Measurements from ENCODE around the gene KCNC1. TPM values are rescaled to one million over a fixed set of nuclear protein-coding genes. Genes with fewer than 3 reads are reported as not detected.

KCNC1 gene
- polyA plus RNA-seq, 3 donors, result 0.03 TPM; not detected in 2

GRCh38 chr11:17711836-17712235 is 22.7 kb upstream of the KCNC1 start:
- H3K27ac ChIP-seq (ENCODE audit: low read depth, low read length), result no peak overlapping the region
- WGBS, 3 donors, result 22 to 24% (median 23%) methylated on average over 4 of the region's 4 CpGs

- H3K27ac ChIP-seq (ENCODE audit: low read depth, low read length), result no peak overlapping the region
- 8 to 13% (median 8%) methylated on average over 1 of the region's 1 CpG for WGBS, 3 donors
These were observed 20.7 kb upstream of the KCNC1 start for GRCh38 chr11:17713851-17714250.

- H3K27ac ChIP-seq (ENCODE audit: low read depth, low read length), result no peak overlapping the region
- WGBS, 3 donors, result 47 to 53% (median 53%) methylated on average over 8 of the region's 8 CpGs
These were observed 20.2 kb upstream of the KCNC1 start for GRCh38 chr11:17714356-17714854.

DNA sequence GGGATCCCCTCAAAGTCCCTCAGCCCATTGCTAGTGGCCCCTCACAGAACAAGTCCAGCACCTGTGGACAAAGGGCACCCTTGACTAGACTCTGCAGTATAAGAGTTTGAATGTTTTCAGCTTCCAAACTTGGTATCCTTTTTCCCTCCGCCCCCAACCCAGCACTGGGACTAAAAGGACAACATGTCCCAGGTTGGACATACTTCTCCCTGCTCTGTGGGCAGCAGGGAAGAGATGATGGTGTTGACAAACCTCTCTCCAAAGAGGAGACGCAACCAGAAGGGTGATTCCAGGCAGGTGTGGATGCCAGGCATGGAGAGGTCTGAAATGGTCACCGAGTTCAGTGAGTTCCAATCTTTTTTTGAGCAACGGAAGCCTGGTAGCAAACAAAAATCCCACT is 19.7 kb upstream of the KCNC1 start:
- no peak overlapping the region for H3K27ac ChIP-seq (ENCODE audit: low read depth, low read length)
- 69 to 79% (median 78%) methylated on average over 4 of the region's 4 CpGs for WGBS, 3 donors

- 62 to 80% (median 70%) methylated on average over 2 of the region's 2 CpGs for WGBS, 3 donors
- no peak overlapping the region for H3K27ac ChIP-seq (ENCODE audit: low read depth, low read length)
These were observed 17.8 kb upstream of the KCNC1 start for GRCh38 chr11:17716807-17717206.

DNA sequence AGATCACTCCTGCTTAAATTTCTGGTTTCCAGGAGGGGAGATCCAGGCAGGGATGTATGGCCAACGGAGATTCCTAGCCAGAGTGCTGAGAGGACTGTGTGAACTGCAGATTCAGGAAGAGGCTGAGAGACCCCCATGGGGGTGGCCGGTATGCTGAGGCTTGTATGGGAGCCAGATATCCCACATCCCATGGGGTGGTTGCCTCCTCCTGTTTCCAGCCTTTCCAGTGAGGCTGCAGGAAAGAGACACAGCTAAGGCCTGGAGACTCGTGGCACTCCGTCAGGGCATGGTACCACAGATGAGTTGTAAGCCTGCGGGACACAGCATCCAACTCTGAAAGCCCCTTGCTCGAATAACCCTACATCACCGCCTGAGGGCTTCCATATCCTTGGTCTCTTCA is 16.6 kb upstream of the KCNC1 start:
- 46 to 54% (median 48%) methylated on average over 7 of the region's 7 CpGs for WGBS, 3 donors
- no peak overlapping the region for H3K27ac ChIP-seq (ENCODE audit: low read depth, low read length)

DNA sequence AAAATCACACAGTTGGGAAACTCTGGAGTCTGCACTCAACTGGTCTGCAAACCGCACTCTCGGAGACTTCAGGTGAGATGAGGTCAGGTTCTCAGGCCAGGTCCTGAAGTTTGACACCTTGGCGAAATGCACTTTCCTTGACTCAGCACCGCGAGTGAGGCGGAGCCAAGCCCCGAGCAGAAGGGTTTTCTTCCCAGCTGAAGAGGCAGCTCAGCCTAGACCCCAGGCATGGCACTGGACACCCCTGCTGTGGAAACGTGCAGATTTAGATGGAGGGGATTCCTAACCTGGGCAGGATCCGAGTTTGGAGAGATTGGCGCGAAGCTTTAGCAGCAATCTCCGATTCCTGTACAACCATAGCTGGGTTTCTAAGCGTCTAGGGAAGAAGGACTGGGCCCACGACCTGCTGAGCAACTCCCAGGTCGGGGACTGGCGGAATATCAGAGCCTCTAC is 16.0 kb upstream of the KCNC1 start:
- 9 to 10% (median 9%) methylated on average over 16 of the region's 16 CpGs for WGBS, 3 donors
- no peak overlapping the region for H3K27ac ChIP-seq (ENCODE audit: low read depth, low read length)

- H3K27ac ChIP-seq (ENCODE audit: low read depth, low read length), result no peak within 1 kb of the TSS
- 3 to 4% (median 4%) methylated on average over 63 to 68 of the region's 68 CpGs for WGBS, 3 donors
These were observed 15.3 kb upstream of the KCNC1 start, which contains the start of gene MYOD1 for GRCh38 chr11:17719028-17719937. TSS of gene MYOD1 (plus strand) at chr11:17719571. CDS start at chr11:17719783, 212 bp downstream.

DNA sequence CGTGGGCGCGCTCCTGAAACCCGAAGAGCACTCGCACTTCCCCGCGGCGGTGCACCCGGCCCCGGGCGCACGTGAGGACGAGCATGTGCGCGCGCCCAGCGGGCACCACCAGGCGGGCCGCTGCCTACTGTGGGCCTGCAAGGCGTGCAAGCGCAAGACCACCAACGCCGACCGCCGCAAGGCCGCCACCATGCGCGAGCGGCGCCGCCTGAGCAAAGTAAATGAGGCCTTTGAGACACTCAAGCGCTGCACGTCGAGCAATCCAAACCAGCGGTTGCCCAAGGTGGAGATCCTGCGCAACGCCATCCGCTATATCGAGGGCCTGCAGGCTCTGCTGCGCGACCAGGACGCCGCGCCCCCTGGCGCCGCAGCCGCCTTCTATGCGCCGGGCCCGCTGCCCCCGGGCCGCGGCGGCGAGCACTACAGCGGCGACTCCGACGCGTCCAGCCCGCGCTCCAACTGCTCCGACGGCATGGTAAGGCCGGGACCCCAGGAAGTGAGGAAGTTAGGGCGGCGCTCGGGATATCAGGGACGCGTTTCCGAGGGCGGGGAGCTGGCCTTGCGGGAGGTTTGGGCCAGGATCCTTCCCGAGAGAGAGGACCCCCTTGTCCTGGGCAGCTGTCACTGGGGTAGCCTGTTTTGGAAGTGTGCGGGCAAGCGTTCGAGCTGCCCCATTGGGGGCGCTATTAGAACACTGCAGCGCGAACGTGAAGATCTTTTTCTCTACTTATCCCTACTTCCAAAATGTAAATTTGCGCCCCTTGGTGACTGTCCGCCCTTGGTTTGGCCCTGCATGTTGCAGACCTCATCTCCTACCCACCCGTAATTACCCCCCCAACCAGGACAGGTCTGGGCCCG is 14.4 kb upstream of the KCNC1 start:
- WGBS, 3 donors, result 2 to 4% (median 3%) methylated on average over 75 to 85 of the region's 85 CpGs
- H3K27ac ChIP-seq (ENCODE audit: low read depth, low read length), result no peak overlapping the region

- 0 to 4% (median 1%) methylated on average over 21 to 24 of the region's 24 CpGs for WGBS, 3 donors
- no peak overlapping the region for H3K27ac ChIP-seq (ENCODE audit: low read depth, low read length)
These were observed 13.8 kb upstream of the KCNC1 start for GRCh38 chr11:17720796-17721171.

DNA sequence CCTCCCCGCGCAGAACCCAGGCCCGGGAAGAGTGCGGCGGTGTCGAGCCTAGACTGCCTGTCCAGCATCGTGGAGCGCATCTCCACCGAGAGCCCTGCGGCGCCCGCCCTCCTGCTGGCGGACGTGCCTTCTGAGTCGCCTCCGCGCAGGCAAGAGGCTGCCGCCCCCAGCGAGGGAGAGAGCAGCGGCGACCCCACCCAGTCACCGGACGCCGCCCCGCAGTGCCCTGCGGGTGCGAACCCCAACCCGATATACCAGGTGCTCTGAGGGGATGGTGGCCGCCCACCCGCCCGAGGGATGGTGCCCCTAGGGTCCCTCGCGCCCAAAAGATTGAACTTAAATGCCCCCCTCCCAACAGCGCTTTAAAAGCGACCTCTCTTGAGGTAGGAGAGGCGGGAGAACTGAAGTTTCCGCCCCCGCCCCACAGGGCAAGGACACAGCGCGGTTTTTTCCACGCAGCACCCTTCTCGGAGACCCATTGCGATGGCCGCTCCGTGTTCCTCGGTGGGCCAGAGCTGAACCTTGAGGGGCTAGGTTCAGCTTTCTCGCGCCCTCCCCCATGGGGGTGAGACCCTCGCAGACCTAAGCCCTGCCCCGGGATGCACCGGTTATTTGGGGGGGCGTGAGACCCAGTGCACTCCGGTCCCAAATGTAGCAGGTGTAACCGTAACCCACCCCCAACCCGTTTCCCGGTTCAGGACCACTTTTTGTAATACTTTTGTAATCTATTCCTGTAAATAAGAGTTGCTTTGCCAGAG is 13.2 kb upstream of the KCNC1 start:
- 6 to 9% (median 8%) methylated on average over 50 to 56 of the region's 56 CpGs for WGBS, 3 donors
- no peak overlapping the region for H3K27ac ChIP-seq (ENCODE audit: low read depth, low read length)

GRCh38 chr11:17722000-17722643 is 12.5 kb upstream of the KCNC1 start:
- no peak overlapping the region for H3K27ac ChIP-seq (ENCODE audit: low read depth, low read length)
- WGBS, 3 donors, result 12 to 14% (median 14%) methylated on average over 25 of the region's 25 CpGs

DNA sequence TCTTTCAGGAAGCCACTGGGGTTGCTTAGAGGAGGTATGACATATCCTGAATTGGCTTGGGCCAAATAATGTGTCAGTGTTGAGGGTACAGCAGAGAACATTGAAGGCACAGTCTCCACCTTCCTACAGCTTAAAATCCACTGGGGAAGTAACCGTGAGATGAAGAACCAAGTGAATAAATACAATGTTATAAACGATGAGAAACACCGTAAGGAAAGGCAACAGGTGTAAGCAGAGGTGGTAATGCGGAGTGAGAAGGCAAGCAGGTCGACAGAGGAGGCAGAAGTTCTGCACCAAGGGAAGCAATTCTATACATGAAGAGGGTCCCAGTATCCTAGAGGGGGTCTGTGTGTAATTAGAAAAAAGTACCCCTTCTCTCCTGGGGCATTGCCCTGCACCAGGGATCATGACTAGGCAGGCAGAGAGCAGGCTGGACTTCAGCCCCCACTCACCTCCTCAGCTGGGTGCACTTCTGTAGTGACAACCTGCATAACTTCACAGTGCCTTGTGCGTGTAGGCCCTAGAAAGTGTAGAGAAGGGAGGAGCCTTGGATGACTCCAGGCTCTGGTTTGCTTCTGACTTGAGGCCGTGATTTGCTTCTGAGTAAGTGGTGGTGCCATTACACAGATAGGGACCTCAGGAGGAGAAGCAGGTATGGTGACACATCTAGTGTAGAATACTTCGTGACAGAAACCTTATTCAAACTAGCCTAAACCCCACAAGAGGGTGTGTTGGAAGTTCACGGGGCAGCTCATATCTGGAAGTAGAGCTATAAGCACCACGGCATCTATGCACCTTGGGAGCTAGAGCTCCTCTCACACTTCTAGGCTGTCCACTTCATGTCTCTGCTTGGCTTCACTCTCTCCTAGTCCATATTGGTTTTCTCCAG is 10.3 kb upstream of the KCNC1 start:
- WGBS, 3 donors, result 50 to 76% (median 74%) methylated on average over 10 of the region's 10 CpGs
- H3K27ac ChIP-seq (ENCODE audit: low read depth, low read length), result no peak overlapping the region

DNA sequence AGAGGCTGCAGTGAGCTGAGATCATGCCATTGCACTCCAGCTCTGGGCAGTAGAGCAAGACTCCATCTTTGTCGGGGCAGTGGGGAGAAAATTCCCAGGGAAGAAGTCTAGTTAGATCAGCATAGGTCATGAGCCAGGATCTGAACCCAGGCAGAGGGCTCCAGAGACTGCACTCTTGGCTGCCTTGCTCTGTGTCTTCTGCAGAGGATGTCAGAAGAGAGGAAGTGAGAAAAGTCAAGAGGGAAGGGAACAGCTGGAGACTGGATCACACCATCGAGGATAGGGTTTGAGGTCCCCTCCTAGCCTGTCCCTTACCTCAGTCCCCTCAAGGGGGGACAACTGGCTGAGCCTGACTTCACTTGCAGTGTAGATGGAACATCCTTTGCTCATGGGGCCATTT is 9.4 kb upstream of the KCNC1 start:
- H3K27ac ChIP-seq (ENCODE audit: low read depth, low read length), result no peak overlapping the region
- WGBS, 3 donors, result 52 to 74% (median 66%) methylated on average over 2 of the region's 2 CpGs

DNA sequence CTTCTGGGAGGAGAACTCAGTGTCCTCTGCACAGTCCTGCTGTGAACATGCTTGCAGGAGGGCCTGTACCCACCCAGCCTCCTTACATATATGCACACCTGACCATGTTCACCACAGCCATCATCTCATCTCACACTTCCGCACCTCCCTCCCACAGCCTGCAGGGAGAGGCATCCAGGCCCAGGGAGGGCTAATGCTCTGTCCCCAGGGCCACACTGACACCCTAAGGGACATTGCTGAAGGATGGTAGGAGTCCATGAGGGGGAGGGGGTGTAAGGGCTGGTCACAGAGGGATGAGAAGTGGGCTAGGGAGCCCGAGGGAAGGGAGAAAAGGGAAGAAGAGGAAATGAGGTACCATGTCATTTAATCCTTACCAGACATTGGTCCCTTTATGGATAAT is 4.4 kb upstream of the KCNC1 start:
- no peak overlapping the region for H3K27ac ChIP-seq (ENCODE audit: low read depth, low read length)
- WGBS, 3 donors, result 46 to 58% (median 54%) methylated on average over 2 of the region's 2 CpGs

DNA sequence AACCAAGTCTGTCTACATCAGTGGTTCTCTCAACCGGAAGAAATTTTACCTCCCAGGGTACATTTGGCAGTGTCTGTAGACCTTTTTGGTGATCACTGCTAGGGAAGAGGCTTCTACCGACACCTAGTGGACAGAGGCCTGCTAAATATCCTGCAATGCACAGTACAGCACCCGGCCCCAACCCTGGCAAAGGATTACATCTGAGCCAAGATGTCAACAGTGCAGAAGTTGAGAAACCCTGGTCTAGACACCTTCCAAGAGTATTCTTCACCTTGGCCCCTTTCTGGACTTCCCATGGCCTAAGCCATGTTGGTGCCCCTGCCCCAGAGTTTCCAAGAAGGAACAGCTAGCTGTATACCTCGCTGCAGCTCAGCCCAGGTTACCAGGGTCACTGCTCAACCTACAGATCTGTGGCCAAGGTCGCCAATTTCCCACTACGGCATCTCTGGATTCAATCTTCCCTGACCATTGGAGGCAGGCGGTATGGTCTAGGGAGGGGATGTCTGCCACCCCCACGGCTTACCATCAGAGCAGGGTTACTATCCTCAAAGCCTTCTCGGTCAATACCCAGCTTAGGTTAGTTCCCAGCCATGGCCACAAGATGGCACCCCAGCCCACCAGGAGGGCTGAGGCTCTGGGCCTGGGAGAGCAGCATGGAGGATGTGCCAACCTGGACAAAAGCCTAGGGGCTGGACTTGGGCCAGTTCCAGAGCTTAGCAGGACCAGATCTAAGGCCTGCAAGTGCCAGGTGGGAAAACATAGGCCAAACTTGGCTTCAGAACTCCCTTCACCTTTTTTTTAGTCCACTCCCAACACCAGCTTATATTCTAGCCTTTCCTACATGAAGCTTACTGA is 3.7 kb upstream of the KCNC1 start:
- H3K27ac ChIP-seq (ENCODE audit: low read depth, low read length), result no peak overlapping the region
- WGBS, 3 donors, result 14 to 20% (median 14%) methylated on average over 9 of the region's 9 CpGs
